Liver (tissue), 9 donors: Measurements from ENCODE around the gene DMWD. TPM values are rescaled to one million over a fixed set of nuclear protein-coding genes. Genes with fewer than 3 reads are reported as not detected.

Experiments
- DNase-seq: peaks from one replicate; pipeline ENCODE4 v3.0.0-alpha.2; 2017; ENCODE audit warnings: low spot score
- H3K27ac ChIP-seq, 2 donors: one replicate each; pipeline ENCODE4 v1.7.0; 2013; ENCODE audit warnings: inconsistent platforms in 2 of 2, low read length in 2 of 2, control low read depth in 1 of 2, low read depth in 1 of 2, mild to moderate bottlenecking in 1 of 2
- H3K27me3 ChIP-seq, 4 donors: one replicate each; pipeline versions ENCODE4 v1.6.1 to v1.7.0; 2013; ENCODE audit warnings: low read length in 3 of 4, inconsistent platforms in 1 of 4, mild to moderate bottlenecking in 1 of 4, moderate library complexity in 1 of 4; ENCODE audit not compliant: control insufficient read depth in 4 of 4, insufficient read depth in 4 of 4
- H3K36me3 ChIP-seq, 4 donors: one replicate each; pipeline versions ENCODE4 v1.6.1 to v1.7.0; 2013; ENCODE audit warnings: low read length in 3 of 4, mild to moderate bottlenecking in 3 of 4, low read depth in 1 of 4, moderate library complexity in 1 of 4; ENCODE audit not compliant: control insufficient read depth in 4 of 4, insufficient read depth in 3 of 4
- H3K4me1 ChIP-seq, 4 donors: one replicate each; pipeline versions ENCODE4 v1.6.1 to v1.7.0; 2013; ENCODE audit warnings: low read length in 3 of 4, mild to moderate bottlenecking in 3 of 4, moderate library complexity in 1 of 4; ENCODE audit not compliant: control insufficient read depth in 4 of 4, insufficient read depth in 4 of 4
- H3K4me3 ChIP-seq, 3 donors: one replicate each; pipeline versions ENCODE4 v1.6.1 to v1.7.0; 2013; ENCODE audit warnings: low read length in 3 of 3, control low read depth in 1 of 3, low read depth in 1 of 3, mild to moderate bottlenecking in 1 of 3
- H3K9ac ChIP-seq, 2 donors: one replicate each; pipeline ENCODE4 v1.7.0; 2013; ENCODE audit warnings: low read length in 2 of 2, mild to moderate bottlenecking in 2 of 2, moderate library complexity in 2 of 2, control low read depth in 1 of 2, low read depth in 1 of 2
- H3K9me3 ChIP-seq, 4 donors: one replicate each; pipeline versions ENCODE4 v1.6.1 to v1.7.0; 2013; ENCODE audit warnings: low read length in 3 of 4; ENCODE audit not compliant: control insufficient read depth in 4 of 4
- CTCF ChIP-seq: fragments of 150-350 bp; IDR thresholded peaks from 2 replicates; pipeline ENCODE4 v1.5.1; 2017; ENCODE audit warnings: improper control_type of control experiment, low read depth, low read length; ENCODE audit not compliant: missing input control
- EGR1 ChIP-seq, 2 donors: IDR thresholded peaks; 2 replicates each; pipeline ENCODE4 v1.6.1; 2016 to 2018; ENCODE audit warnings: antibody characterized with exemption in 2 of 2, low read depth in 2 of 2
- FOXA1 ChIP-seq: IDR thresholded peaks from 2 replicates; pipeline ENCODE4 v1.6.1; 2016; ENCODE audit warnings: antibody characterized with exemption
- GABPA ChIP-seq, 2 donors: IDR thresholded peaks in 1 of 2; conservative IDR thresholded peaks in 1 of 2; 2 replicates each; pipeline ENCODE4 v1.6.1; 2016; ENCODE audit warnings: antibody characterized with exemption in 2 of 2, mild to moderate bottlenecking in 1 of 2, moderate library complexity in 1 of 2
- HNF4A ChIP-seq, 2 donors: conservative IDR thresholded peaks; 2 replicates each; pipeline ENCODE4 v1.6.1; 2016; ENCODE audit warnings: antibody characterized with exemption in 2 of 2, mild to moderate bottlenecking in 2 of 2
- HNF4G ChIP-seq: IDR thresholded peaks from 2 replicates; pipeline ENCODE4 v1.6.1; 2016; ENCODE audit warnings: antibody characterized with exemption
- JUND ChIP-seq, 2 donors: IDR thresholded peaks; 2 replicates each; pipeline ENCODE4 v1.6.1; 2016; ENCODE audit warnings: antibody characterized with exemption in 2 of 2
- NR2F2 ChIP-seq: IDR thresholded peaks from 2 replicates; pipeline ENCODE4 v1.6.1; 2016; ENCODE audit warnings: antibody characterized with exemption
- RAD21 ChIP-seq, 2 donors: IDR thresholded peaks; 2 replicates each; pipeline ENCODE4 v1.6.1; 2016; ENCODE audit warnings: antibody characterized with exemption in 2 of 2, mild to moderate bottlenecking in 2 of 2
- RXRA ChIP-seq, 2 donors: IDR thresholded peaks; 2 replicates each; pipeline ENCODE4 v1.6.1; 2017 to 2018; ENCODE audit warnings: antibody characterized with exemption in 2 of 2, mild to moderate bottlenecking in 1 of 2
- YY1 ChIP-seq: IDR thresholded peaks from 2 replicates; pipeline ENCODE4 v1.6.1; 2016; ENCODE audit warnings: antibody characterized with exemption, mild to moderate bottlenecking
- WGBS: extraction: QIAGEN DNeasy Blood & Tissue Kit; methylation state at CpG from one replicate; pipeline ENCODE4 v1.1.7; 2013; 5-methylcytosine and 5-hydroxymethylcytosine counted together
- polyA plus RNA-seq, 2 donors: library from polyadenylated mRNA; stranded (reverse) in 1 of 2; unstranded in 1 of 2; fragments of 200-250 nt in 1 of 2; fragments of >200 nt in 1 of 2; fragmentation: Nextera tagmentation in 1 of 2; extraction: Ambion mirVana in 1 of 2; gene quantifications; one replicate each; pipeline versions ENCODE4 v1.2.1 to v1.2.3, GENCODE V29; 2013 to 2015
- total RNA-seq, 2 donors: library from RNA; depleted of rRNA; stranded (reverse); fragments of >200 nt; gene quantifications; one replicate each; pipeline ENCODE4 v1.2.3, GENCODE V29; 2014
- TF ChIP-seq, protein P1 (sequence below): IDR thresholded peaks from 2 replicates; pipeline ENCODE4 v1.6.1; 2016; ENCODE audit warnings: antibody characterized with exemption
- TF ChIP-seq, protein P2 (sequence below): IDR thresholded peaks from 2 replicates; pipeline ENCODE4 v1.6.1; 2016; ENCODE audit warnings: antibody characterized with exemption, mild to moderate bottlenecking
- TF ChIP-seq, protein P3 (sequence below): IDR thresholded peaks from 2 replicates; pipeline ENCODE4 v1.6.1; 2016; ENCODE audit warnings: antibody characterized with exemption
- donor health status: healthy.
- donor health status: healthy.
- donor health status: healthy.
- donor health status: healthy.
- donor health status: healthy.

DMWD gene
- total and polyA plus RNA-seq, 4 donors: 3.7 to 14.6 (median 8.9) TPM

DNA sequence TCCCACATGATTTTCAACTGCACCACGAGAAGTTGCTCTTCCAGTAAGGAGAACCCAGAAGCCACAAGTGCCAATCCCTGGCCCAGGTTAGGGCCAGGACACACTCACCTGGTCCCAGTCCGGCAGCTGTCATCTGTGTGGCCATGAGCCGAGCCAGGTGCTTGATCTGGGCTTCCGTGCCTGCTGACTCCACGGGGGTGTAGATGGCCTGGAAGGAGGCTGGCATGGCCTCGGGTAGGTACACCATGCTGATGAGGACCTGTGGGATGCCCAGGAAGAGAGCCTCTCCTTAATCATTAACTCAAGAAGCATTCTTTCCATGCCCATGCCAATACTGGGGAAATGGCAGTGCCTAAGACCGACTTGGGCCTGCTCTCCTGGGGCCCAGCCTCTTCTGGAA lies 42.3 kb upstream of the DMWD start:
- 90% methylated on average over 7 of the region's 7 CpGs for WGBS
- Histone ChIP-seq H3K9ac (no peak overlapping the region), H3K27me3 (no peaks in the 10 kb centered on the region), H3K27ac (no peak overlapping the region), H3K4me3 (no peak overlapping the region), H3K4me1 (no peaks in the 10 kb centered on the region), H3K9me3 (peaks cover 0 to 3% (median 0%) of the 10 kb centered on the region in 4 donors), H3K36me3 (peaks cover 29 to 78% (median 65%) of the 10 kb centered on the region in 4 donors)
- TF ChIP-seq HNF4A (conservative IDR thresholded peaks at IDR 0.05) (no peak), YY1 (no peak), JUND (IDR thresholded peaks at IDR 0.05) (no peak), RAD21 (IDR thresholded peaks at IDR 0.05) (no peak), NR2F2 (no peak), RXRA (IDR thresholded peaks at IDR 0.05) (no peak), CTCF (no peak)
- TF ChIP-seq, protein P1, sequence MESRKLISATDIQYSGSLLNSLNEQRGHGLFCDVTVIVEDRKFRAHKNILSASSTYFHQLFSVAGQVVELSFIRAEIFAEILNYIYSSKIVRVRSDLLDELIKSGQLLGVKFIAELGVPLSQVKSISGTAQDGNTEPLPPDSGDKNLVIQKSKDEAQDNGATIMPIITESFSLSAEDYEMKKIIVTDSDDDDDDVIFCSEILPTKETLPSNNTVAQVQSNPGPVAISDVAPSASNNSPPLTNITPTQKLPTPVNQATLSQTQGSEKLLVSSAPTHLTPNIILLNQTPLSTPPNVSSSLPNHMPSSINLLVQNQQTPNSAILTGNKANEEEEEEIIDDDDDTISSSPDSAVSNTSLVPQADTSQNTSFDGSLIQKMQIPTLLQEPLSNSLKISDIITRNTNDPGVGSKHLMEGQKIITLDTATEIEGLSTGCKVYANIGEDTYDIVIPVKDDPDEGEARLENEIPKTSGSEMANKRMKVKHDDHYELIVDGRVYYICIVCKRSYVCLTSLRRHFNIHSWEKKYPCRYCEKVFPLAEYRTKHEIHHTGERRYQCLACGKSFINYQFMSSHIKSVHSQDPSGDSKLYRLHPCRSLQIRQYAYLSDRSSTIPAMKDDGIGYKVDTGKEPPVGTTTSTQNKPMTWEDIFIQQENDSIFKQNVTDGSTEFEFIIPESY: no peak
- no peak for DNase-seq

GRCh38 chr19:45828945-45829344 lies 36.3 kb upstream of the DMWD start:
- H3K27ac ChIP-seq: no peak overlapping the region
- H3K27me3 ChIP-seq: no peaks in the 10 kb centered on the region
- H3K9me3 ChIP-seq: no peaks in the 10 kb centered on the region
- no peak for DNase-seq
- no peak overlapping the region for H3K4me3 ChIP-seq
- no peaks in the 10 kb centered on the region for H3K4me1 ChIP-seq
- WGBS: 96% methylated on average over 16 of the region's 16 CpGs
- peaks cover 27 to 89% (median 48%) of the 10 kb centered on the region in 4 donors for H3K36me3 ChIP-seq
- H3K9ac ChIP-seq: no peak overlapping the region
- TF ChIP-seq JUND (IDR thresholded peaks at IDR 0.05): no peak
- no peak for TF ChIP-seq RAD21 (IDR thresholded peaks at IDR 0.05)

DNA sequence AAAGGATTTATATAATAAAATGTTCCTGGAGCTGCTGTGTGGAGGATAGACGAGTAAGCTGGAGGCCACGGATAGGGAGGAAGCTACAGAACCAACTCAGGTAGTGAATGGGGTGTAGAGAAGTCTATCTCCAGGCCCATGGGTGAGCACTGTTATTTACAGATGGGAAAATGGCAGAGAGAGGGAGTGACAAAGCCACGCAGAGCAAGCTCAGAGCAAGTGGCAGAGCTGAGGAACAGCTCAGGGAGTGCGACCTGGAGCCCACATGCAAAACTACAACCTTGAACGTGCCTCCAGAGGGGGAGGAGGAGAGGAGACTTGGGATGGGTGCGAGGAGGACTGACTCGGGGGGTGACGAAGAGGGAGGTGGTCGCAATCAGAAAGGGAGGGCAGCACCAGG lies 35.9 kb upstream of the DMWD start:
- no peaks in the 10 kb centered on the region for H3K9me3 ChIP-seq
- TF ChIP-seq FOXA1: no peak
- no peak for TF ChIP-seq EGR1 (IDR thresholded peaks at IDR 0.05; ENCODE audit: low read depth in 2 of 2)
- TF ChIP-seq NR2F2: no peak
- TF ChIP-seq HNF4G: no peak
- no peak for TF ChIP-seq GABPA (IDR thresholded peaks at IDR 0.05 in 1 of 2, conservative IDR thresholded peaks at IDR 0.05 in 1 of 2)
- TF ChIP-seq, protein P2, sequence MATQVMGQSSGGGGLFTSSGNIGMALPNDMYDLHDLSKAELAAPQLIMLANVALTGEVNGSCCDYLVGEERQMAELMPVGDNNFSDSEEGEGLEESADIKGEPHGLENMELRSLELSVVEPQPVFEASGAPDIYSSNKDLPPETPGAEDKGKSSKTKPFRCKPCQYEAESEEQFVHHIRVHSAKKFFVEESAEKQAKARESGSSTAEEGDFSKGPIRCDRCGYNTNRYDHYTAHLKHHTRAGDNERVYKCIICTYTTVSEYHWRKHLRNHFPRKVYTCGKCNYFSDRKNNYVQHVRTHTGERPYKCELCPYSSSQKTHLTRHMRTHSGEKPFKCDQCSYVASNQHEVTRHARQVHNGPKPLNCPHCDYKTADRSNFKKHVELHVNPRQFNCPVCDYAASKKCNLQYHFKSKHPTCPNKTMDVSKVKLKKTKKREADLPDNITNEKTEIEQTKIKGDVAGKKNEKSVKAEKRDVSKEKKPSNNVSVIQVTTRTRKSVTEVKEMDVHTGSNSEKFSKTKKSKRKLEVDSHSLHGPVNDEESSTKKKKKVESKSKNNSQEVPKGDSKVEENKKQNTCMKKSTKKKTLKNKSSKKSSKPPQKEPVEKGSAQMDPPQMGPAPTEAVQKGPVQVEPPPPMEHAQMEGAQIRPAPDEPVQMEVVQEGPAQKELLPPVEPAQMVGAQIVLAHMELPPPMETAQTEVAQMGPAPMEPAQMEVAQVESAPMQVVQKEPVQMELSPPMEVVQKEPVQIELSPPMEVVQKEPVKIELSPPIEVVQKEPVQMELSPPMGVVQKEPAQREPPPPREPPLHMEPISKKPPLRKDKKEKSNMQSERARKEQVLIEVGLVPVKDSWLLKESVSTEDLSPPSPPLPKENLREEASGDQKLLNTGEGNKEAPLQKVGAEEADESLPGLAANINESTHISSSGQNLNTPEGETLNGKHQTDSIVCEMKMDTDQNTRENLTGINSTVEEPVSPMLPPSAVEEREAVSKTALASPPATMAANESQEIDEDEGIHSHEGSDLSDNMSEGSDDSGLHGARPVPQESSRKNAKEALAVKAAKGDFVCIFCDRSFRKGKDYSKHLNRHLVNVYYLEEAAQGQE: no peak
- no peak for TF ChIP-seq RAD21 (IDR thresholded peaks at IDR 0.05)
- TF ChIP-seq, protein P3, sequence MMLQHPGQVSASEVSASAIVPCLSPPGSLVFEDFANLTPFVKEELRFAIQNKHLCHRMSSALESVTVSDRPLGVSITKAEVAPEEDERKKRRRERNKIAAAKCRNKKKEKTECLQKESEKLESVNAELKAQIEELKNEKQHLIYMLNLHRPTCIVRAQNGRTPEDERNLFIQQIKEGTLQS: no peak
- no peak for TF ChIP-seq CTCF
- no peak for TF ChIP-seq RXRA (IDR thresholded peaks at IDR 0.05)
- TF ChIP-seq YY1: no peak
- TF ChIP-seq HNF4A (conservative IDR thresholded peaks at IDR 0.05): no peak
- TF ChIP-seq, protein P1: no peak
- no peaks in the 10 kb centered on the region for H3K4me1 ChIP-seq
- no peak overlapping the region for H3K4me3 ChIP-seq
- 94% methylated on average over 9 of the region's 9 CpGs for WGBS
- no peak for DNase-seq
- H3K9ac ChIP-seq: no peak overlapping the region
- no peaks in the 10 kb centered on the region for H3K27me3 ChIP-seq
- peaks cover 31 to 89% (median 47%) of the 10 kb centered on the region in 4 donors for H3K36me3 ChIP-seq
- no peak overlapping the region for H3K27ac ChIP-seq
